HT-29 (cell line): ENCODE results near the gene TNPO3. TPM values are rescaled to one million over a fixed set of nuclear protein-coding genes. Genes with fewer than 3 reads are reported as not detected.

Experiments
- DNase-seq: peaks from one replicate; pipeline ENCODE4 v3.0.0-alpha.2; 2015; ENCODE audit warnings: low spot score
- small RNA-seq: library from RNA; depleted of rRNA; stranded (forward); fragments of <200 nt; gene quantifications from one replicate; pipeline ENCODE3, GENCODE V24; 2014
- total RNA-seq: library from RNA; depleted of rRNA; stranded (reverse); fragments of >200 nt; shearing (Covaris generic); gene quantifications from 2 replicates; pipeline ENCODE4 v1.2.3, GENCODE V29; 2014; rRNA removed

The TNPO3 gene
- total RNA-seq, 1 experiment from 2014 or later: 73.7 TPM

GRCh38 chr7:128909625-128910568 is 145.0 kb downstream of the TNPO3 start:
- no peak for DNase-seq

- no peak for DNase-seq
These were observed 145.9 kb downstream of the TNPO3 start for GRCh38 chr7:128908750-128909624.

- DNase-seq: no peak
These were observed 147.9 kb downstream of the TNPO3 start for GRCh38 chr7:128906766-128907559.

- no peak for DNase-seq
These were observed 148.7 kb downstream of the TNPO3 start for GRCh38 chr7:128906001-128906765.

DNA sequence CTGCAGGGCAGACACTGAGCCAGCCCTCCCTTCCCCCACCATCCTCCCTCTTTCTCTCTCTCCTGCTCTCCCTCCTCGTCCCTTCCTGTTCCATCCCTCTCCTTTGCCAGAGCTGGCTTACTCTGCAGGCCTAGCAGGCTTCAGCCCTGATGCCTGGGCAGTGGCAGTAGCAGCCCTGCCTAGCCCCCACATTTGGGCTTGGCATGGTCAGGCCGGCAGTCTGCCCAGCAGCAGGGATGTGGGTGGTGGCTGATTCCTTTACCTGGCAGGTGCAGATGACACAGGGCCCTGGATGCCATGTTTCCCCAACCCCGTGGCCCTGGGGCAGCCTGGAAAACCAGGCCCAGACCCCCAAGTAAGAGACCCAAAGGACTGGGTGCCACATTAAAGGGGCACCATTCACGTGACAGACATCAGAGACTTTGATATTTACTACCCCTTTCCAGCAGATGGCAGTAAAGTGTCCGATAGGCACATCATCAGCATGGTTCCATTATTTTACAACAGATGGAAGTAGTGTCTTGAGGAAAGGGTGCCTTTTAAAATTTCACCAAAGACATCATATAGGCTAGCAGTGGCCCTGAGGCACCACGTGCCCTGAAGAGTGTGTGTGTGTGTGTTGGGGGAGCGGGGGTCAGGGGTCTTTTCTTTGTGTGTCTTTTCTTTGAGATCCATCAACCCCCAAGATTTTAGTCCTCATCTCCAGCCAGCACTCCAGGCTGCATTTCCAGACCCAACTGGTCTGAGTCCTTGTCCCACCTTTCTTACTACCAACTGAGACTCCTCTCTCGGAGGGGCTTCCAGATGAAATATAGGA is 150.3 kb downstream of the TNPO3 start:
- DNase-seq: peak; percentile 80

Small RNA genes within 50 kb of the gene (small RNA-seq; reads per million reads assigned to genes)
- gene RN7SL306P: not detected

Other genes starting within 250 kb of the TNPO3 start
- gene FLNC, start 224.7 kb downstream of the TNPO3 start, total RNA-seq: 0.03 and 0.05 TPM in 2 replicates
- gene ATP6V1F, start 192.3 kb downstream of the TNPO3 start, total RNA-seq: 94.9 and 128 TPM in 2 replicates
- gene KCP, start 144.4 kb downstream of the TNPO3 start, total RNA-seq: 1.0 and 1.2 TPM in 2 replicates
- 17.9 and 19.1 TPM in 2 replicates for gene IRF5, start 117.2 kb downstream of the TNPO3 start, total RNA-seq
- gene TSPAN33, start 89.6 kb upstream of the TNPO3 start, total RNA-seq: 0.89 and 1.6 TPM in 2 replicates
- gene SMO, start 133.5 kb upstream of the TNPO3 start, total RNA-seq: not detected in 2 replicates
- 8.4 and 8.6 TPM in 2 replicates for gene AHCYL2, start 169.9 kb upstream of the TNPO3 start, total RNA-seq